Uterus (tissue), 2 donors: ENCODE data around the gene SLC12A9.

Experiments
- CTCF ChIP-seq, 4 experiments: fragments of 200-600 bp in 2 of 4; fragments of 450-650 bp in 2 of 4; sonication (generic) in 2 of 4; IDR thresholded peaks; one replicate each; pipeline ENCODE4 v1.5.1; 2016 to 2019; ENCODE audit warnings: antibody characterized with exemption in 4 of 4, mild to moderate bottlenecking in 2 of 4, moderate library complexity in 1 of 4
- POLR2A ChIP-seq, 2 donors: fragments of 450-650 bp; IDR thresholded peaks; one replicate each; pipeline ENCODE4 v1.6.1; 2016; ENCODE audit warnings: antibody characterized with exemption in 2 of 2, mild to moderate bottlenecking in 1 of 2, moderate library complexity in 1 of 2

DNA sequence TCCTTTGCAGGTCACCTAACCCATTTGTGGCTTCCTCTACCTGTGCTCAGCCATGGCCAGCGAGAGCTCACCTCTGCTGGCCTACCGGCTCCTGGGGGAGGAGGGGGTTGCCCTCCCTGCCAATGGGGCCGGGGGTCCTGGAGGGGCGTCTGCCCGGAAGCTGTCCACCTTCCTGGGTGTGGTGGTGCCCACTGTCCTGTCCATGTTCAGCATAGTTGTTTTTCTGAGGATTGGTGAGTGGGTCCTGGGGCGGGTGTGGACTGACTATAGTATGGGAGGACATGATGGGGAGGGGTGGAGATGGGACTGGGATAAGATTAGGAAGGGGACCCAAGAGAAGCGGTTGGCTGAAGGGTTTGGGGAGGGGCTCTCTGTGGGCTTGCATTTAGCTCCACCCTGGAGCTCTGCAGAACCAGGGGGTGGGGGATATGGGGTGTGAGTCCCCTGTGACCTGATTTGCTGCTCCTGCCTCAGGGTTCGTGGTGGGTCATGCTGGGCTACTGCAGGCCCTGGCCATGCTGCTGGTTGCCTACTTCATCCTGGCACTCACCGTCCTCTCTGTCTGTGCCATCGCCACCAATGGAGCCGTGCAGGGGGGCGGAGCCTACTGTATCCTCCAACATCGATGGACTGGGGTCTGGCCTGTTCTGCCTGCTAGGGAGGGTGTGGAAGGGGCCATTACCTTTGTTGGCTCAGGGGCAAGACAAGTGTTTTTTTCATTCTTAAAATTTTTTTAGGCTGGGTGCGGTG lies 1.8 kb downstream of the SLC12A9 start:
- TF ChIP-seq POLR2A (IDR thresholded peaks at IDR 0.05) = no peak
- no peak for TF ChIP-seq CTCF (IDR thresholded peaks at IDR 0.05)
